MG63 (cell line): ENCODE results near the gene EPB41L4B. TPM values are rescaled to one million over a fixed set of nuclear protein-coding genes. Genes with fewer than 3 reads are reported as not detected.

Source experiments
- total RNA-seq: library from RNA; depleted of rRNA; stranded (reverse); fragments of >200 nt; shearing (Covaris generic); gene quantifications from 2 replicates; pipeline ENCODE4 v1.2.3, GENCODE V29; 2014; ENCODE audit warnings: low replicate concordance; rRNA removed

The EPB41L4B gene
- total RNA-seq, 1 experiment from 2014 or later = 3.1 TPM

Other genes with a start within 250 kb of the EPB41L4B start
- gene TMEM245, start 201.1 kb downstream of the EPB41L4B start, total RNA-seq = 20.0 and 20.5 TPM in 2 replicates
- gene FRRS1L, start 153.8 kb downstream of the EPB41L4B start, total RNA-seq = not detected in 2 replicates
- gene PTPN3, start 177.2 kb upstream of the EPB41L4B start, total RNA-seq = 1.7 and 2.8 TPM in 2 replicates